Right kidney (tissue), 1 donor: ENCODE data around the gene KIF3C.
"Not testable (repeated sequence)": the region's sequence is repeated elsewhere in the genome, so short reads cannot be mapped to it uniquely, and the experiment has no call there.

Experiments used
- DNase-seq: peaks from one replicate; pipeline ENCODE4 v3.0.0-alpha.2; 2016

The KIF3C gene

GRCh38 chr2:25966531-25967270, 15.6 kb downstream of the KIF3C start:
- DNase-seq: no peak

DNA sequence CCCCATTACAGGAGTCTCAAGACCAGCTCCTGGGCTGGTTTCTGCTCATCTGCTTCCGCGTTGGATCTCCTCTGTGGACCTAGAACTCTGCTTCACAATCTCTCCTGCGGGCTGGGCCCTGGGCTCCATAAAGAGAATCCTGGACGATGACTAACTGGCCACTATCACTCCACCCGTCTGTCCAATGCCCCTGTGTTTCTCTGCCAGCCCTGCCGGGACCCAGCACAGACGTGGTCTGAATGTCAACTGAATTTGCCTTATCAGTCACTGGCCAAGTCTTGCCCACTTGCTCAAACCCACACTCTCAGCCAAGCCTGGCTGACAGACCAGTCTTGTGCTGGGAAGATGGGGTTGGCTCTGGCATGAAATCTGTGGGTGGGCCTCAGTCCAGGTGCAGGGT, 17.4 kb downstream of the KIF3C start:
- no peak for DNase-seq

DNA sequence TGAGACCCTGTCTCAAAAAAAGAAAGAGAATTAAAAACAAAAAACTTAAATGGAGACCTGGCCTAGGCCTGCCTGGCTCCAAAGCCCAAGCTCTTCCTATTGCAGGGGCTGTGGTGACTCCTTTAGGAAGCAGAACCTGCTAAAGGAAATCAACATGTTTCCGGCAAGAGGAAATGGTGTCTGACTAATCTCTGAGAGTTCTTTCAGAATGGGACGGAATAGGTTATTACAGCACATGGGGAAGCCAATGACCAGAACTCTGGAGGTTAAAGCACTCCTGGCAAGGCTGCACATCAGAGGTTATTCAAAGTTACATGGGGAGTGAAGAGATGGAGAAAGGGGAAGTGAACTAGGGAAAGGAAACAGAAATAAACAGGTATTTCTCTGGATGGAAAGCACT, 21.4 kb downstream of the KIF3C start:
- DNase-seq: no peak

DNA sequence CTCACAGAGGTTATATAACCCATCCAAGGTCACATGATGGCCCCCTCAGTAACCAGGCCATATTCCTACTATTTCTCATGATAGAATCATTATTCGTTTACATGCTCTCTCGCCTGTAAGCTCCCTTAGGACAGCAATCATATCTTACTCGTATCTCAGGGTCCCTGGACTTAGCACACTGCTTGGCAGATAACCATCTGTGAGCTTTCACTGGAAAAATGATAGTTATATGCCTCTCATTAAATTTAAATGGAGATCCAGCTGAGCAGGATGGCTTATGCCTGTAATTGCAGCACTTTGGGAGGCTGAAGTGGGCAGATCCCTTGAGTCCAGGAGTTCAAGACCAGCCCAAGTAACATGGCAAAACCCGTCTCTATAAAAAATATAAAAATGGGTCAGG, 21.9 kb downstream of the KIF3C start:
- no peak for DNase-seq

GRCh38 chr2:25958611-25959010, 23.7 kb downstream of the KIF3C start:
- DNase-seq: not testable (repeated sequence)

DNA sequence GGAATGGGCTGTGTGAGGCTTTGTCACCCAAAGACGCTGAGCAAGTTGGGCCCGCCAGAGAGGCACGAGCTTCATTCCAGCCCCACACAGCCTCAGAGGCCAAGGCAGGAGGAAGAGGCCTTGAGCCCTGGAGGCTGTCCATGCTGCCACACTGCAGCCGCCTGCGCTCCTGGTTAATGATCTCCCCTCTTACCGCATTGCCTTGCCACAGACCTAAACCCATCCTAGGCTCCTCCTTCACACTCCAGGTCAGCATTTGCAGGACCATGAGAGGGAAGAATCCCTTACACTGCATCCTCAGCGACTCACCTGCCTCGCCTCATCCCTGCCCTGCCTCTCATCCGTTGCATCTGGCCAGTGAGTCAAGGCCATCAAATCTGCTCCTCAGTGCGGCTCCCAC, 24.6 kb downstream of the KIF3C start:
- DNase-seq: no peak

- no peak for DNase-seq
Measured at GRCh38 chr2:25955869-25956535, 26.3 kb downstream of the KIF3C start.

DNA sequence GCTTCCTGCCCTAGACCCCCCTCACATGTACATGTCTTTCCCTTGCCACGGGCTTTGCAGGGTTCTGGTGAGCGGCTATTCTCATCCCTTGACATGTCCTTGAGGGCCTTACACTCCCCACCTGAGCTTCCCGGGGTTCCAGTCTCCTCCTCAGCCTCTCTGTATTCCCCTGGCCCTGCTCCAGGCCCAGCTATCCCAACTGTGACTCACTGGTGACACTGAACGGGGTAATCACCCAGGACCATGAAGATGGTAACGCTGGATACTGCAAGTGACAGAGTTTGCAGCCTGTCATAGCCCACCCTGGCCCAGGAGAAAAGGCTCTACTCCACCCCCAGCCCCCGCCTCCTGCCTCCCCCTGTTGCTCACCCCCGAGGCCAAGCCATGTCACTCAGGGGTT, 27.3 kb downstream of the KIF3C start:
- no peak for DNase-seq

- DNase-seq: no peak
Measured at GRCh38 chr2:25954199-25954752, 28.0 kb downstream of the KIF3C start.

- peak; percentile 47 for DNase-seq
Measured at GRCh38 chr2:25951071-25951547, 31.2 kb downstream of the KIF3C start.

- no peak for DNase-seq
Measured at GRCh38 chr2:25948437-25948836, 33.9 kb downstream of the KIF3C start.

GRCh38 chr2:25941042-25941441, 41.3 kb downstream of the KIF3C start:
- DNase-seq: no peak

GRCh38 chr2:25939257-25939668, 43.0 kb downstream of the KIF3C start:
- no peak for DNase-seq

DNA sequence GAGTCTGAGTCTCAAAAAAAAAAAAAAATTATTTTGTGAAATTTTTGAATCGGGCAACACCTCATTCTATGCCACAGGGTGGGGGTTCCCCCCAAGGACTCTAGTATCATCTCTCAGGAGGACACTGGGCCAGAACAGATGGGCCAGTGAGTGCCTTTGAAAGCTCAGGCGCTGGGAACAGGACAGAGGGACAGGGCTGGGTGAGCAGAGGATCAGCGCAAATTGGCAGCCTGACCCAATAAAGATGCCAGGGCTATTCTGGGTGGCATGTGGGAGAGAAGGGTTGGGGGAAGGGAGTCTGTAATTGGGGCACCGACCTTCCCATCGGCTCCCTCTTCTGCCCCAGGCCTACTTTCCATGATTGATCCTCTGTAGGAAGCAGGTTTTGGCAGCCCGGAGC, 44.0 kb downstream of the KIF3C start:
- DNase-seq: no peak

DNA sequence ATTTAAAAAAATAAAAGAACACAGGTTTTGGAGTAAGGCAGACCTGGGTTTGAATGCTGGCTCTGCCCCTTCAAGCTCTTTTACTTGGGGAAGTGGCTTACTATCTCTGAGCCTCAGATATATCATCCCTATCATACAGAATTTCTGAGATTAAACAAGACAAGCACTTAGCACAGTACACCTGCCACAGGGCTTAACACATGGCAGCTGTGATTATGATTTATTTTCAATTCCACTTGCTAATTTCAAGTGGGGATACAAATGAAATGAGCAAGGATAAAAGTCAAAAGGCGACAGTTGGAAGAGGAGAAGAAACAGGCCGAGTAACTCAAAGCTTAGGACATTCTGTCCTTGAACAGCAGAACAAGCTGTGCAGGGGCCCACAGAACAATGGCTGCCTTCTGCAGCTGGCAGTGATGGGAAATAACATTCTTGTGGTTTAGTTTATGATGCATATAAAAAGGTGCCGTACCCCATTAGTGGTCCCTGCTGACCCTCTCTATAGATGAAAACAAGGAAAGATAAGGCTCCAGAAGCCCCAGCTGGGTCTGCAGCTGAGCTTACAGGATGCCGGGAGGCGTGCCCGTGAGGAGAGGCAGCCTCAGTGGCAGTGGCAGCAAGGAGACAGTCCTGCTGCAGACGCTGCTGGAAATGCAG, 45.3 kb downstream of the KIF3C start:
- DNase-seq: no peak

DNA sequence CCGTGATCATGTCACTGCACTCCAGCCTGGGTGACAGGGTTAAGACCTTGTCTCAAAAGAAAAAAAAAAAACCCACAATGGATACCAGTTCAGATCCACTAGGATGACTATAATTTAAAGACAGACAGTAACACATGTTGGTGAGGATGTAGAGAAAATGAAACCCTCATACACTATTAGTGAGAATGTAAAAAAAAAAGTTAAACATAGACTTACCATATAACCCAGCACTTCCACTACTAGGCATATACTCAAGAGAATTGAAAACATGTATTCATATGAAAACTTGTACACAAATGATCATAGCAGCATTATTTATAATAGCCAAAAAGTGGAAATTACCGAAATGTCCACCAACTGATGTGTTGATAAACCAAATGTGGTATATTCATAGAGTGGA, 48.7 kb downstream of the KIF3C start:
- DNase-seq: no peak

DNA sequence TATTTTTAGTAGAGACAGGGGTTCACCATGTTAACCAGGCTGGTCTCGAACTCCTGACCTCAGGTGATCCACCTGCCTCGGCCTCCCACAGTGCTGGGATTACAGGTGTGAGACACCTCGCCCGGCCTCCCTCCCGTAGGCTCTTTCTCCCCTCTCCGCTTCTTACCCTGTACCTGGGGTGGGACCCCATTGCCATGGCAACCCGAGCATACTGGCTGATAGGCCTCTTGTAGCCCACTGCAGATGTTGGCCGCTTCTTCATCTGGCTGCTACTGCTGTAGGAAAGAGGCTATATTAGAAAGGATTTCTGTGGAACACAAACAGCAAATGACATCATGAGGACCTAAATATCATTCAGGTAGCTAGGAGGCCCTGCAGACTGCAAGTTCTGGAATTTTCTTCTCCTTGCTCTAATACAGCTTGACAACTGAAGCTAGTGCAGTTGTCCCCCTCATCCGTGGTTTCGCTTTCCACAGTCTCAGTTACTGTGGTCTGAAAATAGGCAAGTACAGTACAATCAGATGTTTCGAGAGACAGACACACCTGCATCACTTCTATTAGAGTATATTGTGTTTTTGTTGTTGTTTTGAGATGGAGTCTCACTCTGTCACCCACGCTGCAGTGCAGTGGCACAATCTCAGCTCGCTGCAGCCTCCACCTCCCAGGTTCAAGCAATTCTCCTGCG, 52.4 kb downstream of the KIF3C start:
- no peak for DNase-seq

GRCh38 chr2:25928668-25929067, 53.6 kb downstream of the KIF3C start:
- no peak for DNase-seq

DNA sequence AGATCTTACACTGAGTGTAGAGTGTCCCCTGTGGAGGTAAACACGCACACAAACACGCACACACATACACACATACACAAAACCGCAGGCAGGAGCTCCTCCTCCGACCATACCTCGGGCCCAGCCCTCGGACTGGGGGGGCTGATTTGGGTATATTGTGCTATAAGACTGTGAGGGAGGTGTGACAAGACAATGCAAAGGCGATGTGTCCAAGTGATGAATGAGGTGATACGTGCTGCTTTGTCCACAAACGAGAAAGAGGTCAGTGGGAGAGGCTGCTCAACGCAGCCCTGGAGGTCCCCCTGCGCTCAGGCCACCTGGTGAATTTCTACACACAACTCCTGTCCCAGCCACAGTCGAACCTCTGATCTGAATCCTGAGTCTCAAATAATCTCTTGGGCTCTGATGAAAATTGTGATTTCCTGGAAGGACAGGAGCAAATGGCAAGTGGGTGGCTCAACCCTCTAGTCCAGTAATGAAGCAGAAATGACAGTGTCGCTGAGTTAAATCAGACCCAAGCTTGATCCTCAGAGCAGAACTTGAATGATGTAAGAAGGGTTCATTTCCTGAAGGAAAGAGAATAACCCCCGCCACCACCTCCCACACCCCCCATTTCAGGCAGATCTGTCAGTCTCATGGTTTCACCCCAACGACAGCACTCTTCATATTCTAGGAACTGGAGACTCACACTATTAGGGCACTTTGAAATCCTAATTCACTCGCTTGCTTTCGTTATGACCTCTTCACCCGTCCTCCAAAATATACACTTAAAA, 55.1 kb downstream of the KIF3C start:
- no peak for DNase-seq

- no peak for DNase-seq
Measured at GRCh38 chr2:25922501-25922900, 59.8 kb downstream of the KIF3C start.

- no peak for DNase-seq
Measured at GRCh38 chr2:25920786-25921415, 61.4 kb downstream of the KIF3C start.
